Fibroblast of lung (primary cell): ENCODE data around the gene UTS2R. TPM values are rescaled to one million over a fixed set of nuclear protein-coding genes. Genes with fewer than 3 reads are reported as not detected.

Experiments used
- DNase-seq, 2 donors: peaks; one replicate each; pipeline versions ENCODE4 v3.0.0 to v3.0.0-alpha.2; 2010; ENCODE audit warnings: low read depth in 2 of 2
- H2AFZ ChIP-seq: 2 replicates; pipeline ENCODE4 v1.5.1; 2012; ENCODE audit warnings: low read length, control low read depth, inconsistent platforms
- H3K27ac ChIP-seq: 2 replicates; pipeline ENCODE4 v1.5.1; 2011; ENCODE audit warnings: low read length, control low read depth; ENCODE audit not compliant: insufficient read depth
- H3K27me3 ChIP-seq: 2 replicates; pipeline ENCODE4 v1.5.1; 2011; ENCODE audit warnings: mild to moderate bottlenecking, low read length; ENCODE audit not compliant: control insufficient read depth, insufficient read depth
- H3K36me3 ChIP-seq: 2 replicates; pipeline ENCODE4 v1.5.1; 2011; ENCODE audit warnings: low read length; ENCODE audit not compliant: control insufficient read depth, insufficient read depth
- H3K4me1 ChIP-seq: 2 replicates; pipeline ENCODE4 v1.5.1; 2011; ENCODE audit warnings: low read length; ENCODE audit not compliant: control insufficient read depth, insufficient read depth; ENCODE audit errors: extremely low read depth
- H3K4me2 ChIP-seq: 2 replicates; pipeline ENCODE4 v1.5.1; 2011; ENCODE audit warnings: low read length, control low read depth; ENCODE audit not compliant: insufficient read depth; ENCODE audit errors: extremely low read depth
- H3K4me3 ChIP-seq, 4 experiments: fragments of 200-600 bp in 1 of 4; sonication (generic) in 1 of 4; replicated peaks in 1 of 4; 2 replicates each; pipeline ENCODE4 v1.5.1; 2011 to 2016; ENCODE audit warnings: low read length in 4 of 4, low read depth in 3 of 4, mild to moderate bottlenecking in 3 of 4, control low read depth in 2 of 4, inconsistent platforms in 1 of 4, mixed read lengths in 1 of 4; ENCODE audit not compliant: insufficient read depth in 1 of 4; ENCODE audit errors: control extremely low read depth in 1 of 4
- H3K79me2 ChIP-seq: 2 replicates; pipeline ENCODE4 v1.5.1; 2012; ENCODE audit warnings: mild to moderate bottlenecking, low read length, inconsistent platforms; ENCODE audit not compliant: control insufficient read depth, insufficient read depth
- H3K9ac ChIP-seq: 2 replicates; pipeline ENCODE4 v1.5.1; 2011; ENCODE audit warnings: mild to moderate bottlenecking, low read length, control low read depth; ENCODE audit not compliant: insufficient read depth
- H3K9me3 ChIP-seq: 2 replicates; pipeline ENCODE4 v1.5.1; 2012; ENCODE audit warnings: low read depth, low read length; ENCODE audit not compliant: control insufficient read depth, insufficient read depth
- H4K20me1 ChIP-seq: 2 replicates; pipeline ENCODE4 v1.5.1; 2011; ENCODE audit warnings: low read length; ENCODE audit not compliant: control insufficient read depth, insufficient read depth; ENCODE audit errors: extremely low read depth
- EZH2 ChIP-seq: IDR thresholded peaks from 2 replicates; pipeline ENCODE4 v1.5.1; 2012; ENCODE audit warnings: low read length, control low read depth, mild to moderate bottlenecking; ENCODE audit errors: missing control alignments
- polyA plus RNA-seq, 2 donors: library from polyadenylated mRNA; depleted of rRNA in 1 of 2; stranded (reverse) in 1 of 2; unstranded in 1 of 2; fragments of >200 nt; gene quantifications; 2 replicates each; pipeline ENCODE4 v1.2.1, GENCODE V29; 2011 to 2012; ENCODE audit warnings: missing spikeins in 1 of 2
- total RNA-seq: library from RNA; depleted of rRNA; stranded (reverse); fragments of >200 nt; gene quantifications from 2 replicates; pipeline ENCODE4 v1.2.1, GENCODE V29; 2014
- TF ChIP-seq, protein P1 (sequence below), 2 donors: IDR thresholded peaks in 1 of 2; conservative IDR thresholded peaks in 1 of 2; 1 replicate in 1 of 2; 2 replicates in 1 of 2; pipeline ENCODE4 v1.5.1; 2011 to 2012; ENCODE audit warnings: low read length in 2 of 2, control low read depth in 1 of 2, inconsistent platforms in 1 of 2, low read depth in 1 of 2, mild to moderate bottlenecking in 1 of 2

The UTS2R gene
- total and polyA plus RNA-seq, 2 donors (not counting 1 experiment from before 2014, with no cell fraction given) = not detected

DNA sequence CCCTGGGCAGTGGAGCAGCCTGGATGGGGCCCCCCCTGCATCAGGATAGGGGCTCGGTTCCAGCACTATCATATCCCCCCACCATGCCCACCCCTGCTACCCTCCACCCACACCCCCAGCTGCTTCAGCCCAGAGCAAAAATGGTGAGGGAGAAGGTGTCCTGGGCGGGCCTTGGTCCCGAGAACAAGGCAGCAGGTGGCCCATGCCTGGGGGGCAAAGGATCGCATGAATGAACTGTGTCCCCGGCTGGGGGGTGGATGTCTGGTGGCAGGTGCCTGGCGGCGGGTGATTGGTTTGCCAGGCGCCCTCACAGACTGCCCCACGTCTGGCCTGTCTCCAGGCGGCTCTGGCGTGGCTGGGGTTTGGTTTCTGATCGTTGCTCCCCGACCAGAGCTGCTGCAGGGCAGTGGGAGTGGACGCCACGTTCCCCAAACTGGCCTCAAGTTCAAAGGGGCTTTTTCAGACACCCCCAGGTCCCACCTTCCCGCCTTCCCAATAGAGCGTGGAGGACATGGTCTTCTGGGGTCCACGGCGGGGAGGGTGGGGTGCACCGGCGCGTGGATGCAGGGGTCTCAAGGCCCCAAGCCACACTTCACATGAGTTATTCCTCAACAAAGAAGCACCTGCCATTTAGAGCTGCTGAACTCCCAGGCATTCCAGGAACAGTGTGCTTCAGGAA is 12.6 kb downstream of the UTS2R start:
- Histone ChIP-seq H3K79me2 (no peaks in the 10 kb centered on the region), H2AFZ (no peak overlapping the region), H4K20me1 (no peaks in the 10 kb centered on the region), H3K4me2 (no peak overlapping the region), H3K4me1 (no peaks in the 10 kb centered on the region), H3K4me3 (no peak overlapping the region), H3K9me3 (no peaks in the 10 kb centered on the region), H3K9ac (no peak overlapping the region), H3K36me3 (no peaks in the 10 kb centered on the region), H3K27ac (no peak overlapping the region), H3K27me3 (peaks cover 19% of the 10 kb centered on the region)
- DNase-seq = no peak
- no peak for TF ChIP-seq EZH2
- TF ChIP-seq, protein P1, sequence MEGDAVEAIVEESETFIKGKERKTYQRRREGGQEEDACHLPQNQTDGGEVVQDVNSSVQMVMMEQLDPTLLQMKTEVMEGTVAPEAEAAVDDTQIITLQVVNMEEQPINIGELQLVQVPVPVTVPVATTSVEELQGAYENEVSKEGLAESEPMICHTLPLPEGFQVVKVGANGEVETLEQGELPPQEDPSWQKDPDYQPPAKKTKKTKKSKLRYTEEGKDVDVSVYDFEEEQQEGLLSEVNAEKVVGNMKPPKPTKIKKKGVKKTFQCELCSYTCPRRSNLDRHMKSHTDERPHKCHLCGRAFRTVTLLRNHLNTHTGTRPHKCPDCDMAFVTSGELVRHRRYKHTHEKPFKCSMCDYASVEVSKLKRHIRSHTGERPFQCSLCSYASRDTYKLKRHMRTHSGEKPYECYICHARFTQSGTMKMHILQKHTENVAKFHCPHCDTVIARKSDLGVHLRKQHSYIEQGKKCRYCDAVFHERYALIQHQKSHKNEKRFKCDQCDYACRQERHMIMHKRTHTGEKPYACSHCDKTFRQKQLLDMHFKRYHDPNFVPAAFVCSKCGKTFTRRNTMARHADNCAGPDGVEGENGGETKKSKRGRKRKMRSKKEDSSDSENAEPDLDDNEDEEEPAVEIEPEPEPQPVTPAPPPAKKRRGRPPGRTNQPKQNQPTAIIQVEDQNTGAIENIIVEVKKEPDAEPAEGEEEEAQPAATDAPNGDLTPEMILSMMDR (conservative IDR thresholded peaks at IDR 0.05 in 1 of 2, IDR thresholded peaks at IDR 0.05 in 1 of 2; ENCODE audit: low read depth in 1 of 2, low read length in 2 of 2) = no peak

DNA sequence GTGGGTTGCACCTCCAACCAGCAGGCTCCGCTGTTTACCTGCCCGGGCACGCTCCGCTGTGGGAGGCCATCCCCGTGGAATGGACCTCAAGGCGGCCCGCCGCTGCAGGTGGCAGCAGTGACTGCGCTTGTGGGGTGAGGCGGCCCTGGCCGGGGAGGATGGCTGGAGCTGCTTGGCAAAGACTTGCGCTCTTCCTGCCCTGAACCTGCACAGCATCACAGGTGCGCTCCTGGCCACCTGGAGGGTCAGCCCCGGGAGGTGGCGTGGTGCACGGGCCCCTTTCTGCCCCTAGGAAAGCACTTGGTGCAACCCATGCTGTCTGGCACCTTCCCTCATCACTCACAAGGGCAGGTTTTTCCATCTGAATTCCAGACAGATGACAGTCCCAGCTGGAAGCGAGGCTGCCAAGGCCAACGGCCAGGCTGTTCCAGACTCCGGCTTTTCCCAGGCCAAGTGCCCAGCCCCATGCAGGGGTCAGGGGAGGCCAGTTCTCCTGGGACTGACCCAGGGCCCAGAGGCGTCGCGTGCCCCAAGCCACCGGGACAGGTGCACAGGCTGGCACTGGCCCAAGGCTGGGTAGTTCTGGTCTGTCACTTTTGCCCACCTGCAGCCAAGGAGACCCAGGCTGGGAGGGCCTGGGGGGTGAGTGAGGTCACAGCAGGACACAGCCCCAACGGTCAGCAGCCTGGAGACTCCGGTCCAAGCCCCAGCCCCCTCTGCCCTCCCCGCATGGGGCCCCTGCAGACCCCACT is 13.3 kb downstream of the UTS2R start:
- H3K9me3 ChIP-seq = no peaks in the 10 kb centered on the region
- no peaks in the 10 kb centered on the region for H3K36me3 ChIP-seq
- no peak overlapping the region for H3K4me3 ChIP-seq
- H3K4me1 ChIP-seq = no peaks in the 10 kb centered on the region
- DNase-seq = peak; percentile 23 to 31
- H3K4me2 ChIP-seq = peak overlapping the region; percentile 25
- peaks cover 19% of the 10 kb centered on the region for H3K27me3 ChIP-seq
- H3K9ac ChIP-seq = no peak overlapping the region
- TF ChIP-seq, protein P1 (conservative IDR thresholded peaks at IDR 0.05 in 1 of 2, IDR thresholded peaks at IDR 0.05 in 1 of 2; ENCODE audit: low read depth in 1 of 2, low read length in 2 of 2) = no peak
- no peak for TF ChIP-seq EZH2
- no peaks in the 10 kb centered on the region for H4K20me1 ChIP-seq
- H3K79me2 ChIP-seq = no peaks in the 10 kb centered on the region
- H2AFZ ChIP-seq = no peak overlapping the region
- no peak overlapping the region for H3K27ac ChIP-seq

DNA sequence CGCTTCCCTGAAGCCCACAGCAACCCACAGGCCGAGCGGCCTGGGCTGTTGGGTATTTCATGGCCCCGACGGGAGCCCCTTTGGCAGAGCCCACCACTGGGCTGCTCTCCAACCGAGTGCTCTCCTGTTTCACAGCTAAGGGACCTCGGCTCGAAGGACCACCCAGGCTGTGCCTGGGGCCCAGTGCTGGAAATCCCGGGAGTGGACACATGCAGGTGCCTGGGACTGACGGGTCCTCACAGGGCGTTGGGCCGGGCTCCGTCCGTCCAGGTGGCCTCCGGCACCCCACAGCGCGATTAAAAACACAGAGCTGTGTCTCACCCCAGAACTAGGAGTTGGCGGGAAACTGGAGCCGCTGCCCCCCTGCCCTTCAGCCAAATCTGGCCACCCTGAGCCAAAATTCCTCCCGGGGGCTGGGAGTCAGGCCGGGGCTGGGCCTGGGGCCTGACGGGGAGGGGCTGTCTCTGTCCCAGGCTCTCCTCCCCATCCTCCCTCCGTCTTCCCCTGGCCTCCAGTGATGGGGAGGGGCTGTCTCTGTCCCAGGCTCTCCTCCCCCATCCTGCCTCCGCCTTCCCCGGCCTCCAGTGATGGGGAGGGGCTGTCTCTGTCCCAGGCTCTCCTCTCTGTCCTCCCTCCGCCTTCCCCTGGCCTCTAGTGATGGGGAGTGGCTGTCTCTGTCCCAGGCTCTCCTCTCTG is 14.1 kb downstream of the UTS2R start:
- Histone ChIP-seq H3K79me2 (no peaks in the 10 kb centered on the region), H3K4me2 (no peak overlapping the region), H3K4me3 (no peak overlapping the region), H3K27ac (no peak overlapping the region), H3K27me3 (peaks cover 19% of the 10 kb centered on the region), H2AFZ (no peak overlapping the region), H3K9ac (no peak overlapping the region), H3K4me1 (no peaks in the 10 kb centered on the region), H3K9me3 (no peaks in the 10 kb centered on the region), H4K20me1 (no peaks in the 10 kb centered on the region), H3K36me3 (no peaks in the 10 kb centered on the region)
- no peak for DNase-seq
- TF ChIP-seq EZH2 = no peak
- TF ChIP-seq, protein P1 (conservative IDR thresholded peaks at IDR 0.05 in 1 of 2, IDR thresholded peaks at IDR 0.05 in 1 of 2; ENCODE audit: low read depth in 1 of 2, low read length in 2 of 2) = no peak
